ENCODE measurements around the gene MEGF11. TPM values are rescaled to one million over a fixed set of nuclear protein-coding genes. Genes with fewer than 3 reads are reported as not detected.

Gene MEGF11
- total RNA-seq, 1 experiment from 2014 or later, result 1.2 TPM

DNA sequence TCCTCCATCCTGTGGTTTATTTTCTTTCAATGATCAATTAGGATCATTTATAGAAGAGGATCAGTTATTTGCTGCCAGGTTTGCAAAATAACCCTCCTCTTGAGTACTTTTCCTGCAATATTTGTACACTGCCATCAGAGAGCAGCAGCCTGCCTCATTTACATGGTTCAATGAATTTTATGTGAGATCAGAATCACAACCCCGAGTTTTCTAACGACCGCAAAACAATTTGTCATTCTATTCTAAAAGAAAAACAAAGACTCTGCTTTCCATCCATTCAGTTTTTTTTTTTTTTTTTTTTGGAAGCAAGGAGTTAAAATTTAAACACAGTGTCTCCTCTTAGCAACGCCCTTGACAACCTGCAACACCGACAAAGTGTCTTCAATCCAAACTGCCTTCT, 237.4 kb downstream of the MEGF11 start:
- H3K27me3 ChIP-seq (ENCODE audit: insufficient read depth, low read length), result no peaks in the 10 kb centered on the region
- H2BK15ac ChIP-seq (ENCODE audit: low read depth, low read length), result no peak overlapping the region
- H3K27ac Mint-ChIP-seq, result no peak overlapping the region
- H3K9me3 ChIP-seq (ENCODE audit: control insufficient read depth, low read depth, low read length), result no peaks in the 10 kb centered on the region
- H3K27ac ChIP-seq (ENCODE audit: insufficient read length, low read depth, low read length), result no peak overlapping the region
- DNase-seq, result no peak
- TF ChIP-seq, protein P1, sequence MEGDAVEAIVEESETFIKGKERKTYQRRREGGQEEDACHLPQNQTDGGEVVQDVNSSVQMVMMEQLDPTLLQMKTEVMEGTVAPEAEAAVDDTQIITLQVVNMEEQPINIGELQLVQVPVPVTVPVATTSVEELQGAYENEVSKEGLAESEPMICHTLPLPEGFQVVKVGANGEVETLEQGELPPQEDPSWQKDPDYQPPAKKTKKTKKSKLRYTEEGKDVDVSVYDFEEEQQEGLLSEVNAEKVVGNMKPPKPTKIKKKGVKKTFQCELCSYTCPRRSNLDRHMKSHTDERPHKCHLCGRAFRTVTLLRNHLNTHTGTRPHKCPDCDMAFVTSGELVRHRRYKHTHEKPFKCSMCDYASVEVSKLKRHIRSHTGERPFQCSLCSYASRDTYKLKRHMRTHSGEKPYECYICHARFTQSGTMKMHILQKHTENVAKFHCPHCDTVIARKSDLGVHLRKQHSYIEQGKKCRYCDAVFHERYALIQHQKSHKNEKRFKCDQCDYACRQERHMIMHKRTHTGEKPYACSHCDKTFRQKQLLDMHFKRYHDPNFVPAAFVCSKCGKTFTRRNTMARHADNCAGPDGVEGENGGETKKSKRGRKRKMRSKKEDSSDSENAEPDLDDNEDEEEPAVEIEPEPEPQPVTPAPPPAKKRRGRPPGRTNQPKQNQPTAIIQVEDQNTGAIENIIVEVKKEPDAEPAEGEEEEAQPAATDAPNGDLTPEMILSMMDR (conservative IDR thresholded peaks at IDR 0.05), result no peak
- H2BK120ac ChIP-seq (ENCODE audit: low read depth, low read length, poor library complexity, severe bottlenecking), result no peak overlapping the region
- no peak overlapping the region for H2BK5ac ChIP-seq (ENCODE audit: insufficient read length, low read length)
- no peaks in the 10 kb centered on the region for H3K79me1 ChIP-seq (ENCODE audit: insufficient read depth, low read depth, low read length, poor library complexity, severe bottlenecking)
- no peak overlapping the region for H3T11ph ChIP-seq (ENCODE audit: low read length)
- no peak overlapping the region for H3K56ac ChIP-seq (ENCODE audit: insufficient read length, low read depth, low read length)
- no peak overlapping the region for H3K4ac ChIP-seq (ENCODE audit: low read depth, low read length)
- H4K5ac ChIP-seq (ENCODE audit: insufficient read length, low read depth, low read length), result no peak overlapping the region
- H3K4me3 Mint-ChIP-seq, result no peak overlapping the region
- H2BK20ac ChIP-seq (ENCODE audit: low read depth, low read length, poor library complexity, severe bottlenecking), result no peak overlapping the region
- no peak overlapping the region for H2BK12ac ChIP-seq (ENCODE audit: insufficient read length, low read depth, low read length)
- no peaks in the 10 kb centered on the region; the same call in 1 of the 2 replicates for H3K4me1 ChIP-seq (ENCODE audit: insufficient read depth, low read length)
- no peak overlapping the region for H3K23ac ChIP-seq (ENCODE audit: insufficient read length, low read depth, low read length)
- no peaks in the 10 kb centered on the region for H4K20me1 ChIP-seq (ENCODE audit: control insufficient read depth, insufficient read depth, insufficient read length)
- no peak overlapping the region for H3K9ac ChIP-seq (ENCODE audit: extremely low read depth, insufficient read length, low read length)
- no peaks in the 10 kb centered on the region for H3K9me3 Mint-ChIP-seq
- no peak overlapping the region for H4K91ac ChIP-seq (ENCODE audit: insufficient read length, low read depth, low read length)
- no peak overlapping the region for H3K18ac ChIP-seq (ENCODE audit: insufficient read length, low read depth, low read length)
- no peak overlapping the region for H2AK5ac ChIP-seq (ENCODE audit: insufficient read length, low read length)
- H3K4me2 ChIP-seq (ENCODE audit: insufficient read depth, insufficient read length, low read length), result no peak overlapping the region
- no peak overlapping the region for H2AFZ ChIP-seq (ENCODE audit: low read length)
- H3K14ac ChIP-seq (ENCODE audit: insufficient read depth, low read length), result no peak overlapping the region
- no peaks in the 10 kb centered on the region; a peak in 1 of 7 replicates for H3K36me3 Mint-ChIP-seq (ENCODE audit: insufficient read depth in 1 of 3, low read depth in 3 of 3)
- H4K8ac ChIP-seq (replicated peaks; ENCODE audit: insufficient read length, low read depth, low read length), result no peak overlapping the region
- peaks cover 2% of the 10 kb centered on the region; the same call in 1 of the 2 replicates for H3K27me3 Mint-ChIP-seq (ENCODE audit: low read depth)
- no CpG with 5 or more reads among the region's 5 CpGs for WGBS (ENCODE audit: extremely low coverage, insufficient read length, low lambda C conversion rate)
- no peaks in the 10 kb centered on the region for H3K23me2 ChIP-seq (ENCODE audit: insufficient read length, low read depth, low read length, poor library complexity, severe bottlenecking)
- no peaks in the 10 kb centered on the region for H3K79me2 ChIP-seq (ENCODE audit: insufficient read depth, low read length)
- H3K4me1 Mint-ChIP-seq, result peaks cover 21 to 33% of the 10 kb centered on the region in 2 experiments
